ENCODE measurements around the gene ITM2B. TPM values are rescaled to one million over a fixed set of nuclear protein-coding genes. Genes with fewer than 3 reads are reported as not detected.

Gene ITM2B
- total RNA-seq, 1 experiment from 2014 or later, result 179 TPM

DNA sequence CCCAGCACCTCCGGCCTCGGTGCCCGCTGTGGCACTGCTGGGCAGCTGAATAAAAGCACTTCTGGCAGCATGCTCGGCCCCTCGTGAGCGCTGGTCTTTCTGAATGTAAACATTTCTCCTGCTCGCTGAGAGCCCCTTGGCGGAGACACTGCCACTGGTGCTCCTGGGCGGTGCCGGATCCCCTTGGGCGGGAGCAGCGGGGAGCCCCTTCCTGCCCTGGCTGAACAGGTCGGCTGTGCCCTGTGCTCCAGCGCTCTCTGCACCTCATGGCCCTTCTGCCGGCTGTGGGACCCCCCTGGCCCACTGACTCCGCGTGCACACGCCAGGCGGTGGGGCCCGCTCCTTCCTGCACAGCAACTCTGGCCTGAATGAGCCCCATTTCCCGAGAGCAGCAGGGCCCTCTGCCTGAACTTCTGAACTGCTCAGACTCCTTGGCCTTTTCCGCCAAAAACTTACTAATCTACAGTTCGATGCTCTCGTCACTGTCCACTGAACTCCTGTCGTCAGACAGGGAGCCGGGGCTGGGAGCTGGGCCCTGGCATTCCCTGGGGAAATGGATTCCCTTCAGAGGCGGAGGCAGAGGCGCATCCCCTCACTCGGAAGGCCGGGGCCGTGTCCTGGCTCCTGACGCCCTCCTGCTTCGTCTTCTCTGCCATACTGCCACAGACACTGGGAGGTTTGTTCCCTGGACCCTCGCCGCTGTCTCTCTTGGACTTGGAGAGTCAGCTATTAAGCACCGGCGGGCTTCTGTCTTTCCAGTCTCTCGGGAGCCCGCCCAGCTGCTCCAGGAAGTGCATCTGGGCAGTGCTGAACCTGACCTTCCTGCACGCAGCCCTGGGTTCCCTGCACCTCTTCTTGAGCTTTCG is 84.7 kb downstream of the ITM2B start:
- BruUV-seq (replicated peaks), result no TSS peak
- no peak overlapping the region for H3K27ac Mint-ChIP-seq (ENCODE audit: low read depth, unreplicated experiment)

GRCh38 chr13:48318377-48318811 is 85.4 kb downstream of the ITM2B start:
- DNase-seq (ENCODE audit: unreplicated experiment), result no peak
- no peaks in the 10 kb centered on the region for H3K4me1 Mint-ChIP-seq (ENCODE audit: insufficient read depth, unreplicated experiment)
- no peaks in the 10 kb centered on the region for H3K27me3 Mint-ChIP-seq (ENCODE audit: insufficient read depth, unreplicated experiment)
- CTCF ChIA-PET, result interaction anchor here (0.6 kb wide), 1 partner anchor 123 kb away, joined by 3 read pairs; no protein-coding TSS in a partner anchor
- POLR2A ChIA-PET, result interaction anchor here (0.6 kb wide), 1 partner anchor 240 kb away, joined by 3 read pairs; no protein-coding TSS in a partner anchor
- H3K4me3 Mint-ChIP-seq (ENCODE audit: unreplicated experiment), result no peak overlapping the region
- TF ChIP-seq, protein P1, sequence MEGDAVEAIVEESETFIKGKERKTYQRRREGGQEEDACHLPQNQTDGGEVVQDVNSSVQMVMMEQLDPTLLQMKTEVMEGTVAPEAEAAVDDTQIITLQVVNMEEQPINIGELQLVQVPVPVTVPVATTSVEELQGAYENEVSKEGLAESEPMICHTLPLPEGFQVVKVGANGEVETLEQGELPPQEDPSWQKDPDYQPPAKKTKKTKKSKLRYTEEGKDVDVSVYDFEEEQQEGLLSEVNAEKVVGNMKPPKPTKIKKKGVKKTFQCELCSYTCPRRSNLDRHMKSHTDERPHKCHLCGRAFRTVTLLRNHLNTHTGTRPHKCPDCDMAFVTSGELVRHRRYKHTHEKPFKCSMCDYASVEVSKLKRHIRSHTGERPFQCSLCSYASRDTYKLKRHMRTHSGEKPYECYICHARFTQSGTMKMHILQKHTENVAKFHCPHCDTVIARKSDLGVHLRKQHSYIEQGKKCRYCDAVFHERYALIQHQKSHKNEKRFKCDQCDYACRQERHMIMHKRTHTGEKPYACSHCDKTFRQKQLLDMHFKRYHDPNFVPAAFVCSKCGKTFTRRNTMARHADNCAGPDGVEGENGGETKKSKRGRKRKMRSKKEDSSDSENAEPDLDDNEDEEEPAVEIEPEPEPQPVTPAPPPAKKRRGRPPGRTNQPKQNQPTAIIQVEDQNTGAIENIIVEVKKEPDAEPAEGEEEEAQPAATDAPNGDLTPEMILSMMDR (IDR thresholded peaks at IDR 0.05; ENCODE audit: unreplicated experiment), result no peak
- BruUV-seq (replicated peaks), result no TSS peak
- H3K27ac Mint-ChIP-seq (ENCODE audit: low read depth, unreplicated experiment), result no peak overlapping the region
- no peaks in the 10 kb centered on the region for H3K9me3 Mint-ChIP-seq (ENCODE audit: unreplicated experiment)
- intact Hi-C loops (cut with micrococcal nuclease), result no loop called here
- H3K36me3 Mint-ChIP-seq (ENCODE audit: insufficient read depth, unreplicated experiment), result peaks cover 34% of the 10 kb centered on the region

More for the DNA sequence above, 84.7 kb downstream of the ITM2B start:
- peaks cover 40% of the 10 kb centered on the region for H3K36me3 Mint-ChIP-seq (ENCODE audit: insufficient read depth, unreplicated experiment)
- CTCF ChIA-PET, result interaction anchor here (0.6 to 1.0 kb wide), 2 partner anchors 11 to 124 kb away, joined by 3 read pairs; no protein-coding TSS in a partner anchor
- intact Hi-C loops (cut with micrococcal nuclease), result no loop called here
- TF ChIP-seq, protein P1 (IDR thresholded peaks at IDR 0.05; ENCODE audit: unreplicated experiment), result no peak
- H3K27me3 Mint-ChIP-seq (ENCODE audit: insufficient read depth, unreplicated experiment), result no peaks in the 10 kb centered on the region
- H3K4me1 Mint-ChIP-seq (ENCODE audit: insufficient read depth, unreplicated experiment), result no peaks in the 10 kb centered on the region
- no peaks in the 10 kb centered on the region for H3K9me3 Mint-ChIP-seq (ENCODE audit: unreplicated experiment)
- no peak for DNase-seq (ENCODE audit: unreplicated experiment)
- POLR2A ChIA-PET, result interaction anchor here (0.6 kb wide), 1 partner anchor 241 kb away, joined by 3 read pairs; no protein-coding TSS in a partner anchor
- no peak overlapping the region for H3K4me3 Mint-ChIP-seq (ENCODE audit: unreplicated experiment)

DNA sequence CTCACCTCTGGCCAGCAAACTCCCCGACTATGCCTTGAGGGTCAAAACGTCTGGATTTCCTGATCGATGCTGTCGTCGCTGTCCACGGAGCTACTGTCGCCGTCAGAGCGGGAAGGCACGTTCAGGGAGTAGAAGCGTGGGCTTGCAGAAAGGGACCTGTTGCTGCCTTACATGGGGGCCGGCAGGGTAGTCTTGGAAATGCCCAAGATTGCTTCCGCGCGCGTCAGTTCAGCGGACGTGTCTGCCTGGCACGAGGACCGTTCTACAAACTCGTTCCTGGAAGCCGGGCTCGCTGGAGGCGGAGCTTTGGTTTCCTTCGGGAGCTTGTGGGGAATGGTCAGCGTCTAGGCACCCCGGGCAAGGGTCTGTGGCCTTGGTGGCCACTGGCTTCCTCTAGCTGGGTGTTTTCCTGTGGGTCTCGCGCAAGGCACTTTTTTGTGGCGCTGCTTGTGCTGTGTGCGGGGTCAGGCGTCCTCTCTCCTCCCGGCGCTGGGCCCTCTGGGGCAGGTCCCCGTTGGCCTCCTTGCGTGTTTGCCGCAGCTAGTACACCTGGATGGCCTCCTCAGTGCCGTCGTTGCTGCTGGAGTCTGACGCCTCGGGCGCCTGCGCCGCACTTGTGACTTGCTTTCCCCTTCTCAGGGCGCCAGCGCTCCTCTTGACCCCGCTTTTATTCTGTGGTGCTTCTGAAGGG is 86.0 kb downstream of the ITM2B start:
- Mint-ChIP-seq H3K4me1 (ENCODE audit: insufficient read depth, unreplicated experiment) (no peaks in the 10 kb centered on the region), H3K27me3 (ENCODE audit: insufficient read depth, unreplicated experiment) (no peaks in the 10 kb centered on the region), H3K27ac (ENCODE audit: low read depth, unreplicated experiment) (no peak overlapping the region), H3K4me3 (ENCODE audit: unreplicated experiment) (no peak overlapping the region), H3K9me3 (ENCODE audit: unreplicated experiment) (no peaks in the 10 kb centered on the region), H3K36me3 (ENCODE audit: insufficient read depth, unreplicated experiment) (peaks cover 28% of the 10 kb centered on the region)
- TF ChIP-seq, protein P1 (IDR thresholded peaks at IDR 0.05; ENCODE audit: unreplicated experiment), result no peak
- no peak for DNase-seq (ENCODE audit: unreplicated experiment)
- POLR2A ChIA-PET, result interaction anchor here (0.6 kb wide), 1 partner anchor 239 kb away, joined by 3 read pairs; no protein-coding TSS in a partner anchor
- intact Hi-C loops (cut with micrococcal nuclease), result no loop called here
- CTCF ChIA-PET, result interaction anchor here (0.6 kb wide), 1 partner anchor 123 kb away, joined by 3 read pairs; no protein-coding TSS in a partner anchor
- BruUV-seq (replicated peaks), result no TSS peak

Other genes starting within 250 kb of the ITM2B start
- 40.6 and 42.1 TPM in 2 replicates for gene SUCLA2, start 231.9 kb upstream of the ITM2B start, total RNA-seq (2022)
- gene NUDT15, start 195.5 kb upstream of the ITM2B start, total RNA-seq (2022), result 12.0 and 21.6 TPM in 2 replicates
- 45.2 and 56.5 TPM in 2 replicates for gene MED4, start 138.1 kb upstream of the ITM2B start, total RNA-seq (2022)
- 40.7 and 43.4 TPM in 2 replicates for gene RB1, start 70.5 kb downstream of the ITM2B start, total RNA-seq (2022)
- 2.2 and 3.1 TPM in 2 replicates for gene LPAR6, start 179.9 kb downstream of the ITM2B start, total RNA-seq (2022)